Right cardiac atrium (tissue), 5 donors: Measurements from ENCODE around the gene DUSP3. TPM values are rescaled to one million over a fixed set of nuclear protein-coding genes. Genes with fewer than 3 reads are reported as not detected.

Experiments
- polyA plus RNA-seq: library from polyadenylated mRNA; stranded (reverse); fragments of 200-250 nt; gene quantifications from one replicate; pipeline ENCODE4 v1.2.3, GENCODE V29; 2013
- total RNA-seq, 4 donors: library from RNA; stranded (reverse); fragmentation: NEBNext Ultra II Directional; extraction: Animal tissue kit (Norgen Biotek cat#: 25700); gene quantifications; one replicate each; pipeline ENCODE4 v1.2.1, GENCODE V29; 2021
- donor health status: healthy with polysubstance abuse.
- donor health status: DM: no; HTN: yes; CAD: no.
- donor health status: DM: no; HTN: no; CAD: no.
- donor health status: DM: no; HTN: yes; CAD: no; lungs with severe emphysema.
- donor health status: DM: yes; HTN: yes; CAD: no.

The DUSP3 gene
- total and polyA plus RNA-seq, 5 donors = 137 to 180 (median 148) TPM

Other genes with a start within 250 kb of the DUSP3 start
- 1 to 10 TPM in 1 of 4 donors, under 1 TPM in 2, not detected in 1; 0.14 to 2.1 (median 0.59) TPM for gene ETV4, start 232.6 kb downstream of the DUSP3 start, total RNA-seq
- gene ETV4, start 232.6 kb downstream of the DUSP3 start, polyA plus RNA-seq = 0.27 TPM
- gene MEOX1, start 117.1 kb downstream of the DUSP3 start, total RNA-seq = 10 to 100 TPM in 2 of 4 donors, 1 to 10 TPM in 2; 4.2 to 16.8 (median 7.6) TPM
- gene MEOX1, start 117.1 kb downstream of the DUSP3 start, polyA plus RNA-seq = 11.2 TPM
- gene SOST, start 20.2 kb downstream of the DUSP3 start, total RNA-seq = 1 to 10 TPM in 1 of 4 donors, under 1 TPM in 2, not detected in 1; 0.29 to 2.0 (median 0.34) TPM
- 1.6 TPM for gene SOST, start 20.2 kb downstream of the DUSP3 start, polyA plus RNA-seq
- under 1 TPM in 1 of 4 donors, not detected in 3; 0.28 TPM for gene CFAP97D1, start 1.5 kb upstream of the DUSP3 start, total RNA-seq
- 0.02 TPM for gene CFAP97D1, start 1.5 kb upstream of the DUSP3 start, polyA plus RNA-seq
- 10 to 100 TPM; 42.1 to 77.4 (median 61.5) TPM for gene MPP3, start 54.2 kb upstream of the DUSP3 start, total RNA-seq
- 46.1 TPM for gene MPP3, start 54.2 kb upstream of the DUSP3 start, polyA plus RNA-seq
- gene CD300LG, start 68.2 kb upstream of the DUSP3 start, total RNA-seq = 10 to 100 TPM in 3 of 4 donors, 1 to 10 TPM in 1; 3.8 to 29.2 (median 10.9) TPM
- 20.8 TPM for gene CD300LG, start 68.2 kb upstream of the DUSP3 start, polyA plus RNA-seq
- gene MPP2, start 128.6 kb upstream of the DUSP3 start, total RNA-seq = 10 to 100 TPM in 3 of 4 donors, 1 to 10 TPM in 1; 8.7 to 20.7 (median 15.9) TPM
- 8.8 TPM for gene MPP2, start 128.6 kb upstream of the DUSP3 start, polyA plus RNA-seq
- gene PPY, start 163.5 kb upstream of the DUSP3 start, total RNA-seq = not detected
- gene PPY, start 163.5 kb upstream of the DUSP3 start, polyA plus RNA-seq = not detected
- gene PYY, start 175.0 kb upstream of the DUSP3 start, total RNA-seq = not detected
- not detected for gene PYY, start 175.0 kb upstream of the DUSP3 start, polyA plus RNA-seq
- 1 to 10 TPM; 1.2 to 4.0 (median 2.3) TPM for gene NAGS, start 225.6 kb upstream of the DUSP3 start, total RNA-seq
- gene NAGS, start 225.6 kb upstream of the DUSP3 start, polyA plus RNA-seq = 1.8 TPM
- gene TMEM101, start 236.0 kb upstream of the DUSP3 start, total RNA-seq = 10 to 100 TPM; 13.7 to 21.1 (median 19.3) TPM
- gene TMEM101, start 236.0 kb upstream of the DUSP3 start, polyA plus RNA-seq = 19.8 TPM